ENCODE results near the gene ZFAND3. TPM values are rescaled to one million over a fixed set of nuclear protein-coding genes. Genes with fewer than 3 reads are reported as not detected.

Gene ZFAND3
- total and polyA plus RNA-seq, 9 donors = 16.6 to 220 (median 51.9) TPM

GRCh38 chr6:38164131-38164481 lies 344.6 kb downstream of the ZFAND3 start:
- Histone ChIP-seq H3K36me3 (no peaks in the 10 kb centered on the region), H3K4me3 (no peak overlapping the region), H3K27ac (no peak overlapping the region), H3K4me1 (ENCODE audit: insufficient read depth) (no peaks in the 10 kb centered on the region), H3K27me3 (no peaks in the 10 kb centered on the region), H3K9me3 (no peaks in the 10 kb centered on the region)
- no peak for DNase-seq
- TF ChIP-seq EP300 (IDR thresholded peaks at IDR 0.05) (no peak), POLR2A (IDR thresholded peaks at IDR 0.05) (no peak), CTCF (IDR thresholded peaks at IDR 0.05) (no peak)
- 82 to 85% (median 83%) methylated on average over 6 of the region's 6 CpGs for WGBS, 3 donors
- intact Hi-C loops (cut with DNase I) = no loop called here

GRCh38 chr6:38164671-38165108 lies 345.2 kb downstream of the ZFAND3 start:
- H3K27ac ChIP-seq = no peak overlapping the region
- H3K4me1 ChIP-seq (ENCODE audit: insufficient read depth) = no peaks in the 10 kb centered on the region
- H3K9me3 ChIP-seq = no peaks in the 10 kb centered on the region
- H3K36me3 ChIP-seq = no peaks in the 10 kb centered on the region
- intact Hi-C loops (cut with DNase I) = no loop called here
- TF ChIP-seq CTCF (IDR thresholded peaks at IDR 0.05) (no peak), POLR2A (IDR thresholded peaks at IDR 0.05) (no peak), EP300 (IDR thresholded peaks at IDR 0.05) (no peak)
- no peaks in the 10 kb centered on the region for H3K27me3 ChIP-seq
- 90 to 92% (median 91%) methylated on average over 14 of the region's 14 CpGs for WGBS, 3 donors
- no peak for DNase-seq
- no peak overlapping the region for H3K4me3 ChIP-seq

GRCh38 chr6:38166411-38167240 lies 347.1 kb downstream of the ZFAND3 start:
- intact Hi-C loops (cut with DNase I) = no loop called here
- DNase-seq = no peak
- H3K36me3 ChIP-seq = no peaks in the 10 kb centered on the region
- TF ChIP-seq POLR2A (IDR thresholded peaks at IDR 0.05) (no peak), CTCF (IDR thresholded peaks at IDR 0.05) (no peak), EP300 (IDR thresholded peaks at IDR 0.05) (no peak)
- no peaks in the 10 kb centered on the region for H3K9me3 ChIP-seq
- 59 to 70% (median 62%) methylated on average over 23 to 32 of the region's 32 CpGs for WGBS, 3 donors
- no peak overlapping the region for H3K4me3 ChIP-seq
- H3K27me3 ChIP-seq = no peaks in the 10 kb centered on the region
- no peak overlapping the region for H3K27ac ChIP-seq
- H3K4me1 ChIP-seq (ENCODE audit: insufficient read depth) = no peaks in the 10 kb centered on the region

GRCh38 chr6:38167598-38167997 lies 348.1 kb downstream of the ZFAND3 start:
- intact Hi-C loops (cut with DNase I) = no loop called here
- no peaks in the 10 kb centered on the region for H3K4me1 ChIP-seq (ENCODE audit: insufficient read depth)
- H3K27me3 ChIP-seq = no peaks in the 10 kb centered on the region
- no peak overlapping the region for H3K27ac ChIP-seq
- 89 to 92% (median 90%) methylated on average over 11 of the region's 11 CpGs for WGBS, 3 donors
- no peaks in the 10 kb centered on the region for H3K9me3 ChIP-seq
- no peak for TF ChIP-seq CTCF (IDR thresholded peaks at IDR 0.05)
- TF ChIP-seq POLR2A (IDR thresholded peaks at IDR 0.05) = no peak
- TF ChIP-seq EP300 (IDR thresholded peaks at IDR 0.05) = no peak
- no peak overlapping the region for H3K4me3 ChIP-seq
- DNase-seq = no peak
- H3K36me3 ChIP-seq = no peaks in the 10 kb centered on the region
